Effector memory CD8-positive, alpha-beta T cell (primary cell): ENCODE measurements around the gene SWSAP1.
"Not testable (repeated sequence)": the region's sequence is repeated elsewhere in the genome, so short reads cannot be mapped to it uniquely, and the experiment has no call there.

Experiments
- ATAC-seq: fragments of 150-1000 bp; cut with Tn5 transposase; replicated peaks from 2 replicates; pipeline ENCODE4 v1.10.0; 2021; ENCODE audit warnings: mild to moderate bottlenecking, moderate library complexity
- DNase-seq, 3 experiments: peaks; one replicate each; pipeline ENCODE4 v3.0.0; 2021
- H3K27ac Mint-ChIP-seq, 2 donors: one replicate each; pipeline ENCODE4 v1.8.0; 2022; ENCODE audit warnings: mild to moderate bottlenecking in 2 of 2, mixed read lengths in 2 of 2, moderate library complexity in 2 of 2
- H3K27me3 Mint-ChIP-seq, 2 donors: one replicate each; pipeline ENCODE4 v1.8.0; 2022; ENCODE audit warnings: mixed read lengths in 2 of 2
- H3K36me3 Mint-ChIP-seq: one replicate; pipeline ENCODE4 v1.8.0; 2022; ENCODE audit warnings: mild to moderate bottlenecking, moderate library complexity, mixed read lengths; ENCODE audit not compliant: insufficient read depth
- H3K4me1 Mint-ChIP-seq, 2 donors: one replicate each; pipeline ENCODE4 v1.8.0; 2022; ENCODE audit warnings: low read depth in 2 of 2, mixed read lengths in 2 of 2
- H3K4me3 Mint-ChIP-seq, 2 donors: one replicate each; pipeline ENCODE4 v1.8.0; 2022; ENCODE audit warnings: mild to moderate bottlenecking in 2 of 2, mixed read lengths in 2 of 2, moderate library complexity in 2 of 2
- H3K9me3 Mint-ChIP-seq, 2 donors: one replicate each; pipeline ENCODE4 v1.8.0; 2022; ENCODE audit warnings: mixed read lengths in 2 of 2

SWSAP1 gene

GRCh38 chr19:11377756-11378155 lies 3.3 kb downstream of the SWSAP1 start:
- H3K36me3 Mint-ChIP-seq: peaks cover 15% of the 10 kb centered on the region
- no peak for DNase-seq
- peaks cover 32 to 37% of the 10 kb centered on the region in 2 donors for H3K4me1 Mint-ChIP-seq
- peaks cover 2 to 14% of the 10 kb centered on the region in 2 donors for H3K27me3 Mint-ChIP-seq
- no peak for ATAC-seq
- H3K4me3 Mint-ChIP-seq: no peak overlapping the region
- H3K9me3 Mint-ChIP-seq: no peaks in the 10 kb centered on the region
- H3K27ac Mint-ChIP-seq: no peak overlapping the region

- no peaks in the 10 kb centered on the region for H3K9me3 Mint-ChIP-seq
- H3K36me3 Mint-ChIP-seq: peaks cover 16% of the 10 kb centered on the region
- ATAC-seq (no peak), DNase-seq (no peak)
- H3K4me3 Mint-ChIP-seq: peak overlapping the region in 1 of 2 donors; percentile 28
- H3K4me1 Mint-ChIP-seq: peaks cover 31 to 40% of the 10 kb centered on the region in 2 donors
- peaks cover 7 to 21% of the 10 kb centered on the region in 2 donors for H3K27me3 Mint-ChIP-seq
- no peak overlapping the region for H3K27ac Mint-ChIP-seq
These were observed 4.1 kb downstream of the SWSAP1 start for GRCh38 chr19:11378319-11379189.

- not testable (repeated sequence) for DNase-seq, H3K4me3 Mint-ChIP-seq, H3K9me3 Mint-ChIP-seq, ATAC-seq
- Mint-ChIP-seq H3K27ac (peak overlapping the region in 1 of 2 donors; percentile 90), H3K27me3 (peaks cover 7 to 25% of the 10 kb centered on the region in 2 donors), H3K36me3 (peaks cover 16% of the 10 kb centered on the region), H3K4me1 (peaks cover 31 to 40% of the 10 kb centered on the region in 2 donors)
These were observed 4.9 kb downstream of the SWSAP1 start for GRCh38 chr19:11379269-11379845.

- peaks cover 7 to 31% of the 10 kb centered on the region in 2 donors for H3K27me3 Mint-ChIP-seq
- peak overlapping the region; percentile 84 to 87 for H3K4me3 Mint-ChIP-seq
- DNase-seq (no peak), ATAC-seq (no peak)
- peak overlapping the region; percentile 90 to 93 for H3K27ac Mint-ChIP-seq
- H3K9me3 Mint-ChIP-seq: no peaks in the 10 kb centered on the region
- H3K4me1 Mint-ChIP-seq: peaks cover 31 to 40% of the 10 kb centered on the region in 2 donors
- H3K36me3 Mint-ChIP-seq: peaks cover 16% of the 10 kb centered on the region
These were observed 5.4 kb downstream of the SWSAP1 start for GRCh38 chr19:11379857-11380350.

GRCh38 chr19:11380653-11381537 lies 6.4 kb downstream of the SWSAP1 start:
- H3K27ac Mint-ChIP-seq: peak overlapping the region; percentile 90 to 93
- ATAC-seq (peak; percentile 81), DNase-seq (peak; percentile 97 to 98 (median 97))
- H3K4me3 Mint-ChIP-seq: peak overlapping the region; percentile 84 to 87
- peaks cover 25 to 35% of the 10 kb centered on the region in 2 donors for H3K4me1 Mint-ChIP-seq
- peaks cover 16% of the 10 kb centered on the region for H3K36me3 Mint-ChIP-seq
- H3K9me3 Mint-ChIP-seq: no peaks in the 10 kb centered on the region
- peaks cover 7 to 32% of the 10 kb centered on the region in 2 donors for H3K27me3 Mint-ChIP-seq

- DNase-seq: peak; percentile 26 to 40 (median 33)
- H3K36me3 Mint-ChIP-seq: peaks cover 16% of the 10 kb centered on the region
- peaks cover 19 to 26% of the 10 kb centered on the region in 2 donors for H3K4me1 Mint-ChIP-seq
- H3K4me3 Mint-ChIP-seq: peak overlapping the region; percentile 68 to 87
- H3K27me3 Mint-ChIP-seq: peaks cover 7 to 32% of the 10 kb centered on the region in 2 donors
- H3K9me3 Mint-ChIP-seq: no peaks in the 10 kb centered on the region
- ATAC-seq: no peak
- H3K27ac Mint-ChIP-seq: peak overlapping the region; percentile 60 to 77
These were observed 8.6 kb downstream of the SWSAP1 start for GRCh38 chr19:11382898-11383705.

- Mint-ChIP-seq H3K9me3 (no peaks in the 10 kb centered on the region), H3K36me3 (peaks cover 16% of the 10 kb centered on the region), H3K27me3 (peaks cover 7 to 32% of the 10 kb centered on the region in 2 donors), H3K27ac (no peak overlapping the region), H3K4me3 (peak overlapping the region; percentile 68 to 87), H3K4me1 (peaks cover 19 to 26% of the 10 kb centered on the region in 2 donors)
- DNase-seq (no peak), ATAC-seq (no peak)
These were observed 9.2 kb downstream of the SWSAP1 start for GRCh38 chr19:11383706-11384048.

GRCh38 chr19:11384778-11385129 lies 10.3 kb downstream of the SWSAP1 start:
- Mint-ChIP-seq H3K4me1 (peaks cover 19 to 26% of the 10 kb centered on the region in 2 donors), H3K4me3 (peak overlapping the region in 1 of 2 donors; percentile 30), H3K36me3 (peaks cover 16% of the 10 kb centered on the region), H3K27ac (no peak overlapping the region), H3K27me3 (peaks cover 7 to 32% of the 10 kb centered on the region in 2 donors), H3K9me3 (no peaks in the 10 kb centered on the region)
- no peak for ATAC-seq
- DNase-seq: no peak

- DNase-seq (no peak), ATAC-seq (no peak)
- peaks cover 5 to 7% of the 10 kb centered on the region in 2 donors for H3K4me1 Mint-ChIP-seq
- H3K27me3 Mint-ChIP-seq: peaks cover 7 to 22% of the 10 kb centered on the region in 2 donors
- no peak overlapping the region for H3K4me3 Mint-ChIP-seq
- H3K27ac Mint-ChIP-seq: no peak overlapping the region
- H3K9me3 Mint-ChIP-seq: no peaks in the 10 kb centered on the region
- peaks cover 4% of the 10 kb centered on the region for H3K36me3 Mint-ChIP-seq
These were observed 12.9 kb downstream of the SWSAP1 start for GRCh38 chr19:11387162-11388034.

GRCh38 chr19:11390359-11390758 lies 15.9 kb downstream of the SWSAP1 start:
- Mint-ChIP-seq H3K4me3 (no peak overlapping the region), H3K27me3 (peaks cover 11 to 21% of the 10 kb centered on the region in 2 donors), H3K36me3 (no peaks in the 10 kb centered on the region)

GRCh38 chr19:11390933-11391680 lies 16.6 kb downstream of the SWSAP1 start:
- no peak for ATAC-seq
- peaks cover 14 to 26% of the 10 kb centered on the region in 2 donors for H3K27me3 Mint-ChIP-seq
- DNase-seq: no peak
- no peak overlapping the region for H3K27ac Mint-ChIP-seq
- H3K36me3 Mint-ChIP-seq: no peaks in the 10 kb centered on the region
- no peak overlapping the region for H3K4me3 Mint-ChIP-seq
- no peaks in the 10 kb centered on the region for H3K9me3 Mint-ChIP-seq
- H3K4me1 Mint-ChIP-seq: peaks cover 0 to 5% of the 10 kb centered on the region in 2 donors

More at GRCh38 chr19:11390359-11390758, 15.9 kb downstream of the SWSAP1 start:
- no peak for ATAC-seq
- peaks cover 0 to 5% of the 10 kb centered on the region in 2 donors for H3K4me1 Mint-ChIP-seq
- DNase-seq: no peak
- no peak overlapping the region for H3K27ac Mint-ChIP-seq
- no peaks in the 10 kb centered on the region for H3K9me3 Mint-ChIP-seq
